GM21360 (cell line): ENCODE measurements around the gene SCN7A.
"Not testable (repeated sequence)": the region's sequence is repeated elsewhere in the genome, so short reads cannot be mapped to it uniquely, and the experiment has no call there.

ENCODE experiments used
- ATAC-seq: cut with Tn5 transposase; IDR thresholded peaks from one replicate; pipeline ENCODE4 v1.9.1; 2021; ENCODE audit warnings: mild to moderate bottlenecking, moderate library complexity; ENCODE audit not compliant: unreplicated experiment

SCN7A gene

GRCh38 chr2:166455823-166456222 lies 38.2 kb downstream of the SCN7A start:
- not testable (repeated sequence) for ATAC-seq

DNA sequence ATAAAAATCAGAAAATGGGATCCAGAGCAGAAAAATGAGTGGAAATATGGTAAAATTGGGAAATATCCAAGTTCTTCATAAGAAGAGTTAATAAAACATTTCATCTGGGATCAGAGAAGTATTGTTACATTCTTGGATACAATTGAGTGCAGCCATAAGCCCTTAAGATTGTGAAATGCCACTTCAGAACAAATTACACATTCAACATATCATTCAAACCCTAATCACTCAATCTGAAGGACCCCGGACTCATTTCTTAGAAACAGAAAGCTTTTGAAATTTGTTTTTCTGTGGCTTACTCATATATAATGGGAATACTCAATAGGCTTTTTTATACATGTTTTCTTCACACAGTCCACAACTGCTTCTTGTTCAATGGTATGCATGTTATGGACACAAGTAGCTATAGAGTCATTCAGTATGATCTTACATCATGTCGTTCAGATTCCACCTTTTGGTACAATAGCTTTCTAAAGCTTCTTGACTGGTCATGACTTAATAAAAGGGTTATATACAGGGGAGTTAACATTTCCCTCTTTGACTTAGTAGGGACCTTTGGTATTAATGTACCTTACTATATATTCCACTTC lies 39.9 kb downstream of the SCN7A start:
- no peak for ATAC-seq

- ATAC-seq = no peak
Measured at GRCh38 chr2:166451468-166451867, 42.6 kb downstream of the SCN7A start.

DNA sequence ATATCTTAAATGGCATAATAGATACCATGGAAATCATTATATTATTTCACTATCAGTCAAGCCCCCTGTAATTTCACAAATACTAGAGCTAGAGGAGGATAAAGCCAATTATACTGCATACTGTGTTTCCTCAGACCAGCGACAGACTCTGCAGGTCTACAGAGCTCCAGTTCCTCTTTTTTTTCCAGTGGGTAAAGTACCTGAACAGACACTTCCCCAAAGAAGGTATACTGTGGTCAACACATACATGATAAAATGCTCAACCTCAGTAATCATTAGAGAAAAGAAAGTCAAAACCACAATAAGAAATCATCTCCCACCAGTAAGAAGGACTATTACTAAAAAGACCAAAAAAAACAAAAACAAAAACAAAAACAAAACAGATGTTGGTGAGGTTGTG lies 44.6 kb downstream of the SCN7A start:
- ATAC-seq = peak; percentile 97

DNA sequence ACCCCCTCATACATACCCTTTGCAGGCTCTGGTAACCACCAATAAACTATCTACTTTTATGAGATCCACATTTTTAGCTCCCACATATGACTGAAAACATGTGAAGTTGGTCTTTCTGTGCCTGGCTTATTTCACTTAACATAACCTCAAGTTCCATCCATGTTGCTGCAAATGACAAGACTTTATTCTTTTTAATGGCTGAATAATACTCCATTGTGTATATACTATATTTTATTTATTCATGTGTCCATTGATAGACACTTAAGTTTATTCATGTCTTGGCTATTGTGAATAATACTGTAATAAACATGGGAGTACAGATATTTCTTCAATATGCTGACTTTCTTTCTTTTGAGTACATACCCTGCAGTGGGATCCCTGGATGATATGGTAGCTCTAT lies 45.9 kb downstream of the SCN7A start:
- ATAC-seq = no peak

- ATAC-seq = no peak
Measured at GRCh38 chr2:166444306-166444705, 49.7 kb downstream of the SCN7A start.

DNA sequence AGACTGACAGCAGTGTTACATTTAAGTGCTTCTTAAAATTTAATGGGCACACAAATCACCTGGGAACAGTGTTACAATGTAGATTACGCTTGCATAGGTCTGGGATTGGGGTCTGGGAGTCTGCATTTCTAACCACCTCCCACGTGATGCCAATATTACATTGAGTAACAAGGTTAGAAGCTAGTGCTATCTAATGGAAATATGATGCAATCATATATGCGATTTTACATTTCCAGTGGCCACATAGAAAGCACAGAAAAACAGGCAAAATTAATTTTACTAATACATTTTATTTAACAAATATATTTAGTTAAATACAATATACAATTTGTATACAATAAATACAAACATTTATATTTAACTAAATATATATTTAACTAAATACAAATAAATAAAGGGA lies 53.7 kb downstream of the SCN7A start:
- no peak for ATAC-seq

DNA sequence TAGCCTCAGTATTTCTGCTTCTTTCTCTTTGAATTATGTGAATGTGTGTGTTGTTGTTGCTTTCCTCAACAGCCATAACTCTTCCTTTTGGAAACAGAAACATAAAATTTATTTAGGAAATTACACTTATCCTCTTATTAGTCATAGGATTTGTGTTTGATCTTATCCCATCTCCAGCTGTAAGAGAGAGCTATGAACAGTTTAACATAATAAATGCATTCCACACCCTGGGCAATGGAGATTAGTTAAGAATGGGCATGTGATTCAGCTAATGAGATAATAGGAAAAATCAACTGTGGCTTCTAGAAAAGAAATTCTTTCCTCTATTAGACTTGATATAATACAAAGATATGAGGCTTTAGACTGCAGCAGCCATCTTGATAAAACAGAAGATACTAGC lies 55.0 kb downstream of the SCN7A start:
- ATAC-seq = no peak

DNA sequence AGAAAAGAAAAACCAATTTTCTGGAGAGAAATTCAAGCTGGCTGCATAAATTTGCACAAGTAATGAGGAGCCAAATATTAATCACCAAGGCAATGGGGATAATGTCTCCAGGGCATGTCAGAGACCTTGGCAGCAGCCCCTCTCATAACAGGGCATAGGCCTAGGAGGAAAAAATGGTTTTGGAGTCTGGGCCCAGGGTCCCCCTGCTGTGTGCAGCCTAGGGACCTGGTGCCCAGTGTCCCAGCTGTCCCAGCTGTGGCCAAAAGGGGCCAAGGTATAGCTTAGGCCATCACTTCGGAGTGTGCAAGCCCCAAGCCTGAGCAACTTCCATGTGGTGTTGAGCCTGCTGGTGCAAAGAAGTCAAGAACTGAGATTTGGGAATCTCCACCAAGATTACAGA lies 57.1 kb downstream of the SCN7A start:
- no peak for ATAC-seq

DNA sequence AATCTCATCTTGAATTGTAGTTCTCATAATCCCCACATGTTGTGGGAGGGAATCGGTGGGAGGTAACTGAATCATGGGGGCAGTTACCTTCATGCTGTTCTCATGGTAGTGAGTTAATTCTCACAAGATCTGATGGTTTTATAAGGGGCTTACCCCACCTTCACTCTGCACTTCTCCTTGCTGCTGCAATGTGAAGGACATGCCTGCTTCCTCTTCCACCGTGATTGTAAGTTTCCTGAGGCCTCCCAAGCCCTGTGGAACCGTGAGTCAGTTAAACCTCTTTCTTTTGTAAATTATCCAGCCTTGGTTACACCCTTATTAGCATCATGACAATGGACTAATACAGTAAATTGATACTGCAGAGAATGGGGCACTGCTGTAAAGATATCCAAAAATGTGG lies 57.9 kb downstream of the SCN7A start:
- no peak for ATAC-seq

DNA sequence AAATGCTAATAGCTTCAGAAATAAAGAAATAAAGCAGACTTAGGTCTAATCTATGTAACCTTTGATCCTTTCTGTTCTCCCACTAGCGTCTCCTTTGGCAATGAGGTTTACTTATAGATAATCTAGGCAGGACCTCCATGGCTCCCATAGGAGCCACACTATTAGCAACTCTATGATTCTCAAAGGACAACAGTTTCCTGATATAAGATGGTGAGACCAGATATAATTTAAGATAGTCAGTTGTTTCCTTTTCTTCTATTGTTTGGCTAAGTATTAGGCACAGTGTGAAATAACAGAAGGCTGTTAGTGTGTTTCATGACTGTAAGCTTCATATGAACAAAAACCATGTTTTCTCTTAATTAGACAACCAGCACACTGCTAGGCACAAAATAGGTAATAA lies 59.6 kb downstream of the SCN7A start:
- ATAC-seq = no peak

DNA sequence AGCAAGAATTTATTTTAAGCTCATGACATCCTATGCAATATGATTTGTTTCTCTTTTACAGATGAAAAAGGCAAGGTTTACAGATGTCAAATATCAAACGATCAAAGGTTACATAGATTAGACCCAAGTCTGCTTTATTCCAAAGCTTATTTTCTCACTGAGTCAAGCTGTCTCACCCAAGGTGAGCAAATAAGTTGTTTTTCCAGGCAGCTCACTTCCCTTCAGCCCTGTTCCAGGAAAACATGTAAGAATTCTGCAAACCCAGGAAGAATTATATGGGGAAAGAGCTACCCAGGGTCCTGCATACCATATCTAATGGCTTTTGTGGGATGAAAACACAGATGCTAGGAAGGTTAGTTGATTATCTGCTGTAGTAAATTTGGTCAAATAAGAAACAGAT lies 60.6 kb downstream of the SCN7A start:
- no peak for ATAC-seq

DNA sequence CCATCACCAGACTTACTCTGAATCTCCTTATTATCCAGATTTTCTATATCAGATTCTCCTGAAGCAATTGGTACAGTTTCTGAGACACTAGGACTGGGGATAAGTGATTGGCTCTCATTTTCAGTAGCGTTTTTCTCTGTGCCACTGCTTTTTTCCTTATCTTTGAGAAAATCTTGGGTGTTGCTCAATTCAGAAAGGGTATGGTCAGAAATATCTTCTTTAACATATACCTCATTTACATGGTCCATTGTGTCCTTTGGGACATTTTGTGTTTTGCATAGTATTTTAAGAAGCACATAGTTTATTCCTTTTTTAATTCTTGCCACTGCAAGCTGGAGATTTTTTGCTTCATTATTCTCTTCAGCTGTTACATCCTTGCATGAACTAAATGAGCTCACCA lies 61.7 kb downstream of the SCN7A start:
- ATAC-seq = no peak

DNA sequence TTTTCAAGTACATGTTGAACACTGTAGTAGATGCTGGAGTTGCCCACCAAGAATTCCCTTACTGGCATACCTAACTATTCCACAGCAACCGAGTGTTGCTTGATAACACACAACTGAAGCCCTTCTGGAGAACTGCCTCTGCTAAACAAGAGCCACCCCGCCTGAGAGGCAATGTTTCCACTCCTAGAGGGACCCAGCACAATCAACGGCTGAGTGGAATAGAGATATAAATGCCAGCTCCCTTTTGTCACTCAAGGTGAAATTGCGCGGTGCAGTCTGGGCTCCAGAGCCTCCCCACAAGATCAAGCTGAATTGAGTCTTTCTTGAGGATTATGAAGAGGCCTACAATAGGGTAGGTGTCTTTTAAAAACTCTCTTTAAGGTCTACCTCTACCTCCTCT lies 69.2 kb downstream of the SCN7A start:
- no peak for ATAC-seq

DNA sequence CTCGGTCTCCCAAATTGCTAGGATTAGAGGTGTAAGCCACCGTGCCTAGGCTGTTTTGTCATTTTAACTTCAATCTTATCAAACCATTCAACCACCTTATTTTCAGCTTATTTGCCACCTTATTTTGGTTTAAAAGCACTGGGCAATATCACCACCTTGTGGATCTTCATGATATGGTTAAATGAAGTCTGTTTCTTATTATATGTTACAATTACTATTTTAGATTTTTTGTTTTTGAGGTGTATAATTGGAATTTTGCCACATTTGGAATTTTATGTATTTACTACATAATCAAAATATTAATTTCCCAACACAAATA lies 74.5 kb downstream of the SCN7A start:
- no peak for ATAC-seq

DNA sequence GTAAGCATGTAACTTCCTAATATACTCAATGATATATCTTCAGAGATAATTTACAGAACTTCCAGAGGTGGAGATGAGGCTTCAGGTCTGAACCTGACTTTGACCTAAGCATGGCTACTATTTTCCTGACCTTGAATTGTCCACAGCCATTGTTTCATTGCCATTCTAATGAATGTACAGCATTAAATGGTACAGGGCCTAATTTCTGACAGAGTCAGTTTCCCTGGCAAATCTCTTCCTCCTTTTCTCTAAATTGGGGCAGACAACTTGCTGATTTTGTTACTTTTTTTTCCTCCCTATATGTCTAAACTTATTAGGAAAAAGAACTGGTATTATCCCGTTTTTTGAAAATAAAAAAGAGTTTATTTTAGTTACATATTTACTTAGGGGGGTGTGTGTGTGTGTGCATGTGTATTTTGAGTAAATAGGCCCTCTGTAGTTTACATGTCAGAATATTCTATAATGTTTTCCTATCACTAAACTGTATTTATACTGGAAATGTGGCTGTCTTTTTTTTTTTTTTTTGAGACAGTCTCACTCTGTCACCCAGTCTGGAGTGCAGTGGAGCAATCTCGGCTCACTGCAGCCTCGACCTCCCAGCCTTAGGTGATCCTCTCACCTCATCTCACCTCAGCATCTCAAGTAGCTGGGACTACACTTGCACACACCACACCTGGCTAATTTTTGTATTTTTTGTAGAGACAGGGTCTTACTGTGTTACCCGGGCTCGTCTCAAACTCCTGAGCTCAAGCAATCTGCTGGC lies 75.0 kb downstream of the SCN7A start:
- ATAC-seq = no peak

- peak; percentile 86 for ATAC-seq
Measured at GRCh38 chr2:166417669-166418068, 76.4 kb downstream of the SCN7A start.

DNA sequence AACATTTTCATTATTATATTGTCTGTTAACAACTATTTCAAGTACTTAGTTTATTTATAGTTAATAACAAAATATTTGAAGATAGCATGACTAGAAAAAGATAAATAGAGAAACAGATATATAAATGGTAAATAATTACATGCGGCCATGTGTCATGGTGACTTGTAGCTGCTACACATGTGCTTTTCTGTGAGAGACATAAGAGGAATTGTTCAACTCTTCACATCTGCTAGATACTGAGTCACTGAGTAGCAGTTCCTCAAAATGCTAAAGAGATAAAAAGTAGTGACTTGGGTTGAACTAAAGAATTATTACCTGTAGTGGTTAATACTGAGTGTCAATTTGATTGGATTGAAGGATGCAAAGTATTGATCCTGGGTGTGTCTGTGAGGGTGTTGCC lies 80.8 kb downstream of the SCN7A start:
- ATAC-seq = no peak

DNA sequence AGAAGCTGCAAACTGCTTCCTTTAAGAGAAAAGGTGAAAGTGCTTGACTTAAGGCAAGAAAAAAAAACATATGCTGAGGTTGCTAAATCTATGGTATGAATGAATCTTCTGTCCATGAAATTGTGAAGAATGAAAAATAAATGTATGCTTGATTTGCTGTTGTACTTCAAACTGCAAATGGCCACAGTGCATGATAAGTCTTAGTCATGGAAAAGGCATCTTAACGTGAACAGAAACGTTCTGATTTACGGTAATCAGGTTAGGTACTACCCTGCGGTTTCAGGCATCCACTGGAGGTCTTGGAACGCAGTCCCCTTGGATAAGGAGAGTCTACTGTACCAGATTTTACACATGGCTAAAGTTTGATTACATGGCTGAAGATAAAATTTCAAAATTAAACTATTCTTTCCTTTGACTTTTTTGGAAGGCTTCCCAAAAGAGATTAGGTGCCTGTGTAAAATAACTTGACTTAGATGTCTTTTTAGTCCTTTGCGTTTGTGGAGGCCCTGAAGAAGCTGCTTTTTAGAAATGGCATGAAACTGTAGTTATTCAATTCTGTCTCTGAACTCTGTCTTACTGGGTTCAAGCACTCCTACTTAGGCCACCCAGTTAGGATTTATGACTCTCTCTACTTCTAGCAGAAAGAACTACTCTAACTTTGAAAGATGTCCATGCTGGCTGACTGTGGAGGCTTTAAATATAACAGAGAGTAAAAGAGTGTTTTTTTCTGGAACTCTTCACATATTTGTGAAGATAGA lies 82.4 kb downstream of the SCN7A start:
- ATAC-seq = no peak

DNA sequence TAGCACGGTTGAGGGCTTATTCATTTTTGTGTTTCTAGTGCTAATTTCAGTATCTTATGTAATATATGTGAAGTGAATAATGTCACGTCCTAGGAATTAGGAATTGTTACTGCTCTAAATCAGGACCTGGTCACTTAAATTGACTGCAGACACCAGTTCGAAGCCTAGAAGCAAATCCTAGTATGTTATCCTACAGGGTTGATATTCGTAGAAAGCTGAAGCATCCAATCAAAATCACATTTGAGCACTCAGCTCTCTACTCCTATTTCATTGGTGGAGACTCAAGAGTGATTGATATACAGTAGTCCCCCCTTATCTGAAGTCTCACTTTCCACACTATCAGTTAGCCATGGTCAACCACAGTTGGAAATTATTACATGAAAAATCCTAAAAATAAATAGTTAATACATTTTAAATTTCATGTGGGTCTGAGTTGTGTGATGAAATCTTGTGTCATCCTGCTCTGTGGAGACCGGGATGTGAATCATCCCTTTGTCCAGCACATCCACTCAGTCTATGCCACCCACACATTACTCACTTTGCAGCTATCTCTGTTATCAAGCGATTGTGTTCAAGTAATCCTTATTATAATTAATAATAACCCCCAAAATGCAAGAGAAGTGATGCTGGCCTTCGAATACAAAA lies 83.1 kb downstream of the SCN7A start:
- no peak for ATAC-seq

- ATAC-seq = not testable (repeated sequence)
Measured at GRCh38 chr2:166407746-166408145, 86.3 kb downstream of the SCN7A start.

- ATAC-seq = no peak
Measured at GRCh38 chr2:166406374-166406773, 87.7 kb downstream of the SCN7A start.
